GM18861 (cell line): ENCODE data around the gene PRL.

Experiments used
- ATAC-seq: cut with Tn5 transposase; IDR thresholded peaks from one replicate; pipeline ENCODE4 v1.9.1; 2021; ENCODE audit not compliant: unreplicated experiment

Gene PRL

GRCh38 chr6:22295145-22295544 lies 1.7 kb downstream of the PRL start:
- no peak for ATAC-seq

GRCh38 chr6:22294301-22294700 lies 2.5 kb downstream of the PRL start:
- no peak for ATAC-seq

- no peak for ATAC-seq
Observed at GRCh38 chr6:22290045-22290444, 6.8 kb downstream of the PRL start.

- no peak for ATAC-seq
Observed at GRCh38 chr6:22288721-22289120, 8.1 kb downstream of the PRL start.

GRCh38 chr6:22284666-22285065 lies 12.2 kb downstream of the PRL start:
- ATAC-seq: no peak

GRCh38 chr6:22281341-22282085 lies 15.3 kb downstream of the PRL start:
- ATAC-seq: no peak

GRCh38 chr6:22279427-22279826 lies 17.4 kb downstream of the PRL start:
- ATAC-seq: no peak

- ATAC-seq: no peak
Observed at GRCh38 chr6:22271081-22271480, 25.8 kb downstream of the PRL start.

- no peak for ATAC-seq
Observed at GRCh38 chr6:22263748-22264147, 33.1 kb downstream of the PRL start.

- no peak for ATAC-seq
Observed at GRCh38 chr6:22254886-22255285, 42.0 kb downstream of the PRL start.

- no peak for ATAC-seq
Observed at GRCh38 chr6:22253955-22254655, 42.7 kb downstream of the PRL start.

- ATAC-seq: no peak
Observed at GRCh38 chr6:22251348-22251747, 45.5 kb downstream of the PRL start.

GRCh38 chr6:22250486-22250885 lies 46.4 kb downstream of the PRL start:
- no peak for ATAC-seq

GRCh38 chr6:22249711-22250350 lies 47.0 kb downstream of the PRL start:
- no peak for ATAC-seq

GRCh38 chr6:22248513-22249308 lies 48.1 kb downstream of the PRL start:
- ATAC-seq: no peak

- no peak for ATAC-seq
Observed at GRCh38 chr6:22247916-22248482, 48.8 kb downstream of the PRL start.

GRCh38 chr6:22240025-22240424 lies 56.8 kb downstream of the PRL start:
- no peak for ATAC-seq

- ATAC-seq: no peak
Observed at GRCh38 chr6:22239261-22239921, 57.4 kb downstream of the PRL start.

GRCh38 chr6:22238861-22239260 lies 58.0 kb downstream of the PRL start:
- ATAC-seq: no peak

- ATAC-seq: no peak
Observed at GRCh38 chr6:22237526-22237925, 59.3 kb downstream of the PRL start.
